Hepatocyte (in vitro differentiated cells): Measurements from ENCODE around the gene SEMA3A. TPM values are rescaled to one million over a fixed set of nuclear protein-coding genes. Genes with fewer than 3 reads are reported as not detected.
A peak's percentile ranks its signal among the peaks of the same experiment; 100 is the strongest.

Experiments
- DNase-seq: peaks from one replicate; pipeline ENCODE4 v3.0.0-alpha.2; 2016; ENCODE audit warnings: low spot score
- H2AFZ ChIP-seq: fragments of 200-600 bp; sonication (generic); 2 replicates; pipeline ENCODE4 v1.6.0; 2016; ENCODE audit warnings: antibody characterized with exemption, mild to moderate bottlenecking
- H3K27ac ChIP-seq: fragments of 200-600 bp; sonication (generic); 2 replicates; pipeline ENCODE4 v1.5.1; 2016; ENCODE audit warnings: mild to moderate bottlenecking
- H3K27me3 ChIP-seq: fragments of 200-600 bp; sonication (generic); 2 replicates; pipeline ENCODE4 v1.6.1; 2016
- H3K36me3 ChIP-seq: fragments of 200-600 bp; sonication (generic); replicated peaks from 2 replicates; pipeline ENCODE4 v1.5.1; 2016; ENCODE audit warnings: low read depth; ENCODE audit not compliant: insufficient read depth
- H3K4me1 ChIP-seq: fragments of 200-600 bp; sonication (generic); 2 replicates; pipeline ENCODE4 v1.5.1; 2016; ENCODE audit warnings: mild to moderate bottlenecking, moderate library complexity; ENCODE audit not compliant: insufficient read depth
- H3K4me2 ChIP-seq: fragments of 200-600 bp; sonication (generic); 2 replicates; pipeline ENCODE4 v1.6.0; 2016
- H3K4me3 ChIP-seq: fragments of 200-600 bp; sonication (generic); 2 replicates; pipeline ENCODE4 v1.5.1; 2016; ENCODE audit warnings: mild to moderate bottlenecking
- H3K79me2 ChIP-seq: fragments of 200-600 bp; sonication (generic); 2 replicates; pipeline ENCODE4 v1.6.0; 2017; ENCODE audit warnings: mild to moderate bottlenecking
- H3K9me2 ChIP-seq: fragments of 200-600 bp; sonication (generic); replicated peaks from 2 replicates; pipeline ENCODE4 v1.6.0; 2017; ENCODE audit warnings: mild to moderate bottlenecking; ENCODE audit not compliant: insufficient read depth
- H3K9me3 ChIP-seq: fragments of 200-600 bp; sonication (generic); 2 replicates; pipeline ENCODE4 v1.5.1; 2016; ENCODE audit warnings: low read depth, mild to moderate bottlenecking
- H4K20me1 ChIP-seq: fragments of 200-600 bp; sonication (generic); 2 replicates; pipeline ENCODE4 v1.6.0; 2016; ENCODE audit warnings: mild to moderate bottlenecking; ENCODE audit not compliant: insufficient read depth, poor library complexity, severe bottlenecking
- EZH2 ChIP-seq: fragments of 200-600 bp; sonication (generic); IDR thresholded peaks from 2 replicates; pipeline ENCODE4 v1.6.1; 2016; ENCODE audit warnings: antibody characterized with exemption, mild to moderate bottlenecking, borderline replicate concordance
- EZH2phosphoT487 ChIP-seq: fragments of 200-600 bp; sonication (generic); IDR thresholded peaks from one replicate; pipeline ENCODE4 v1.6.1; 2018; ENCODE audit warnings: antibody characterized with exemption, mild to moderate bottlenecking, low read depth, moderate library complexity; ENCODE audit not compliant: unreplicated experiment, severe bottlenecking
- WGBS: methylation state at CpG from one replicate; pipeline ENCODE4 v1.1.6; 2016; ENCODE audit warnings: low lambda C conversion rate; ENCODE audit errors: missing lambda C conversion rate; 5-methylcytosine and 5-hydroxymethylcytosine counted together
- polyA plus RNA-seq: library from polyadenylated mRNA; unstranded; fragments of >200 nt; fragmentation: Nextera tagmentation; extraction: Ambion mirVana; gene quantifications from 2 replicates; pipeline ENCODE4 v1.2.1, GENCODE V29; 2016
- total RNA-seq: library from RNA; depleted of rRNA; stranded (reverse); fragments of >200 nt; gene quantifications from 2 replicates; pipeline ENCODE4 v1.2.3, GENCODE V29; 2014
- TF ChIP-seq, protein P1 (sequence below): fragments of 200-600 bp; sonication (generic); IDR thresholded peaks from 2 replicates; pipeline ENCODE4 v1.5.1; 2016; ENCODE audit warnings: antibody characterized with exemption, mild to moderate bottlenecking; ENCODE audit not compliant: poor library complexity

The SEMA3A gene
- total and polyA plus RNA-seq, 2 experiments from 2014 or later = 19.3 to 64.6 TPM

DNA sequence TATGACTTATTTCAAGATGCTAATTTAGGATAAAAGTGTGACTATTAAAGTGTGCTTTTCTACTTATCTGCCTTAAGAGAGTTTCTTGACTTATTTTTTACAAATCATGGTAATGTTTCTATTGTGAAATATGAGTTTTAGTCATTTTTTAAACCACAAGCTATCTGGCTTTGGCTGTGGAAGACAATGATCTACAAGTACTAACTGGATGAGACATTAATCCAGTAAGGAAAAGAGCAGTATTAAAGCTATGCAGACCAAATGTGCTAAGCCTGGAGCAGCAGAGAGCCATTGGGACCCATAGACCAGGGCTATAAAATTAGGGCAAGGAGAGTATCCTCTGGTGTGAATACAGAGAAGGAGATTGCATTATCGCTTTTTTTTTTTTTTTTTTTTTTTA, 92.4 kb downstream of the SEMA3A start:
- Histone ChIP-seq H3K79me2 (peaks cover 9% of the 10 kb centered on the region), H3K4me3 (no peak overlapping the region), H2AFZ (no peak overlapping the region), H3K27ac (no peak overlapping the region), H3K36me3 (no peaks in the 10 kb centered on the region), H3K4me2 (no peak overlapping the region), H3K9me3 (no peaks in the 10 kb centered on the region), H3K4me1 (no peaks in the 10 kb centered on the region), H3K27me3 (no peaks in the 10 kb centered on the region), H4K20me1 (no peaks in the 10 kb centered on the region), H3K9me2 (no peaks in the 10 kb centered on the region)
- 75% methylated on average over 1 of the region's 1 CpG for WGBS
- TF ChIP-seq EZH2phosphoT487 = no peak
- TF ChIP-seq, protein P1, sequence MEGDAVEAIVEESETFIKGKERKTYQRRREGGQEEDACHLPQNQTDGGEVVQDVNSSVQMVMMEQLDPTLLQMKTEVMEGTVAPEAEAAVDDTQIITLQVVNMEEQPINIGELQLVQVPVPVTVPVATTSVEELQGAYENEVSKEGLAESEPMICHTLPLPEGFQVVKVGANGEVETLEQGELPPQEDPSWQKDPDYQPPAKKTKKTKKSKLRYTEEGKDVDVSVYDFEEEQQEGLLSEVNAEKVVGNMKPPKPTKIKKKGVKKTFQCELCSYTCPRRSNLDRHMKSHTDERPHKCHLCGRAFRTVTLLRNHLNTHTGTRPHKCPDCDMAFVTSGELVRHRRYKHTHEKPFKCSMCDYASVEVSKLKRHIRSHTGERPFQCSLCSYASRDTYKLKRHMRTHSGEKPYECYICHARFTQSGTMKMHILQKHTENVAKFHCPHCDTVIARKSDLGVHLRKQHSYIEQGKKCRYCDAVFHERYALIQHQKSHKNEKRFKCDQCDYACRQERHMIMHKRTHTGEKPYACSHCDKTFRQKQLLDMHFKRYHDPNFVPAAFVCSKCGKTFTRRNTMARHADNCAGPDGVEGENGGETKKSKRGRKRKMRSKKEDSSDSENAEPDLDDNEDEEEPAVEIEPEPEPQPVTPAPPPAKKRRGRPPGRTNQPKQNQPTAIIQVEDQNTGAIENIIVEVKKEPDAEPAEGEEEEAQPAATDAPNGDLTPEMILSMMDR = no peak
- TF ChIP-seq EZH2 = no peak
- DNase-seq = no peak

DNA sequence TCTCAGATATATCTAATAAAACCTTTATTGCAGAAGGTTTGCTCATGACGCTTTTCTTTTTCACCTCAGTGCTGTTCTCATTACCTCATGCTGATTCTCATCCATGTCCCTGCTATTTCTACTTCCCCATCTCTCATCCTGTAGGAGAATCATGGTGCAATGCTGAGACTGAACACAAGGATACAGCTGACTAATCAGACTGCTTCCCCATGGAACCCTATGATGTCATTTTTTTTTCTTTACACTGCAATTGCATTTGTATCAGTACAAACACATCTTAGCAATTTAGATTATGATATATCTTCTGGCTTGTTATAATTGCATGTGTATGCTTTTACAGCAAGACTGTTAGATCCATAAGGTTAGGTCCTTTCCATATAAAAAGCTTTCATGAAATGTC, 93.7 kb downstream of the SEMA3A start:
- WGBS = 81% methylated on average over 1 of the region's 1 CpG
- Histone ChIP-seq H3K27ac (no peak overlapping the region), H3K4me3 (no peak overlapping the region), H3K9me3 (no peaks in the 10 kb centered on the region), H3K36me3 (no peaks in the 10 kb centered on the region), H3K9me2 (no peaks in the 10 kb centered on the region), H2AFZ (no peak overlapping the region), H4K20me1 (no peaks in the 10 kb centered on the region), H3K4me1 (no peaks in the 10 kb centered on the region), H3K79me2 (peaks cover 9% of the 10 kb centered on the region), H3K4me2 (no peak overlapping the region), H3K27me3 (no peaks in the 10 kb centered on the region)
- DNase-seq = peak; percentile 10
- TF ChIP-seq, protein P1 = no peak
- TF ChIP-seq EZH2phosphoT487 (no peak), EZH2 (no peak)

DNA sequence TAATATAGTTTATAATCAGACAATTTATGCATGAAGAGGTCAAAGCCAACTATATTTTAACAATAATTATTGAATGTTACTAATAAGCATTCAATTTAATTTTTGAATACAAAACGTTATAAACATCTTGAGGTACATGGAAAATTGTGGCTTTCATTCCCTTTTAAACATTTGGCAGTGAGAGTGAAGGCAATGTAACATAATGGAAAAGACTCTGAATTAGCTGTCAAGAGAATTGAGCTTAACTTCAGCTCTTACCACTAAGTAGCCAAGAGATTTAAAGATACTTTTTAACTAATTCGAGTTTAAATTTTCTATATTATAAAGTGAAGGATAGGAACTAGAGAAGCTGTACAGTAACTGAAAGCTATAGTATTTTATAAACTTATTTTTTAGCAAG, 98.6 kb downstream of the SEMA3A start:
- WGBS = 84% methylated on average over 2 of the region's 2 CpGs
- H3K36me3 ChIP-seq = no peaks in the 10 kb centered on the region
- no peaks in the 10 kb centered on the region for H3K79me2 ChIP-seq
- H4K20me1 ChIP-seq = no peaks in the 10 kb centered on the region
- H3K4me3 ChIP-seq = no peak overlapping the region
- no peak for DNase-seq
- no peaks in the 10 kb centered on the region for H3K27me3 ChIP-seq
- no peak overlapping the region for H3K4me2 ChIP-seq
- no peaks in the 10 kb centered on the region for H3K9me2 ChIP-seq
- TF ChIP-seq EZH2phosphoT487 (no peak), EZH2 (no peak)
- H3K9me3 ChIP-seq = no peaks in the 10 kb centered on the region
- peaks cover 9% of the 10 kb centered on the region for H3K4me1 ChIP-seq
- no peak overlapping the region for H3K27ac ChIP-seq
- H2AFZ ChIP-seq = no peak overlapping the region

DNA sequence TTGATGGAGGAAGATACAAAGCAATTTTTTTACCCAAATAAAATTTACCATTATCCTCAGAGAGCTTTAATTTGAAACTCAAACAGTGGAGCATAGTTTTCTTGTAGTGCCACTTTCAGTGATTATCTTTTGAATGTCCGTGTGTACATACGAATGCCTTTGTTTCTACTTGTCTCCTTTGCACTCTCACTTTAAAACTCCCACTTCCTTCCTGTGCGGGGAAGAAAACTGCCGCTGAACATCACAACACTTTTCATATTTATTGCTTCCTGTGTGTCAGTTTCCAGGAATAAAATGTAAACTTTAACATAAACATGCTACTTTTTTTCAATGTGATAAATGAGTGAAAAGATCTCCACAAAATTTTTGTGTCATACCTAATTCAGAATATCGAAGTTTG, 102.4 kb downstream of the SEMA3A start:
- no peaks in the 10 kb centered on the region for H4K20me1 ChIP-seq
- H3K4me3 ChIP-seq = no peak overlapping the region
- H3K9me2 ChIP-seq = no peaks in the 10 kb centered on the region
- H3K4me1 ChIP-seq = peaks cover 9% of the 10 kb centered on the region
- H3K27me3 ChIP-seq = no peaks in the 10 kb centered on the region
- peak overlapping the region; percentile 54 for H3K4me2 ChIP-seq
- 26% methylated on average over 5 of the region's 5 CpGs for WGBS
- H3K79me2 ChIP-seq = no peaks in the 10 kb centered on the region
- no peaks in the 10 kb centered on the region for H3K9me3 ChIP-seq
- H3K36me3 ChIP-seq = no peaks in the 10 kb centered on the region
- peak overlapping the region; percentile 18 for H3K27ac ChIP-seq
- no peak for DNase-seq
- H2AFZ ChIP-seq = peak overlapping the region; percentile 30
- TF ChIP-seq EZH2phosphoT487 (no peak), EZH2 (no peak)
- TF ChIP-seq, protein P1 = no peak
